Activated T-cell treated with anti-CD3 and anti-CD28 coated beads for 48 hours (primary cell): ENCODE results near the gene RAD51B.

Experiments used
- DNase-seq: peaks from one replicate; pipeline ENCODE4 v3.0.0-alpha.2; 2020; ENCODE audit warnings: low read depth

RAD51B gene

DNA sequence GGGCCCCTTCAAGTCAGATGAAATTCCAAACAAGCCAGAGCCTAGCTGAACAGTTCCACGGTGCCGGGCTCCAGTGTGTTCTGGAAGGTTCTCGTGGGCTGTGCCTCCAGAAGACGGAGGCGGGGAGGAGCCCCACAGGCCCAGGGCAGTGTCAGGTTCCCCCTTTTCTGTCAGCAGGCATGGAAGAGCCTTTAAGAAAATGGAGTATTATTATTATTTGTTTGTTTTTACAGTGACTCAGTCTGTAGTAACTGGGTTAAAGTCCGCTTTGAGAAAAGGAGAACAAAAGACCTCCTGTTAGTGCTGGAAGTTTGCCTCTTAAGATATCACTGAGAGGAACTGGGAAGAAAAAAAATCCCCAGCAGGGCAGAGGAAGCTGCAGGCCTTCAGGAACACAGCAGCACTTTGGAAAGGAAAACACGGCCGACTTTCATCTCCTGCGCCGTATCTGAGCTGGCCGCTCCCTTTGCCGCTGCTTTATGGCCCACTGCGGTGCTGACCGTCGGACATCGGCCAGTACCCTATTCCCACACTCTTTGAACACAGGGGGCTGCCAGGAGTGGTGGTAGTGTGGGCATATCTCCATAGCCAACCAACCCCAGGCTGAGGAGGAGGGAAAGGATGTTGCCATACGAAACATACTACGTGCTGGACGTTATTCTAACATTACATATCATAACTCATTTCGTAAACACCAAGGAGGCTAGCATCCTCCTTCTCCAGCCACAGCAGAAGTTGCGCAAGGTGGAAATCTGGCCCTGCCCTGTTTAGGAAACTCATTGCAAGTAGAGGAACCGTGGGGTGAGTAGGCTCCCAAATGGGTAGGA, 779.3 kb downstream of the RAD51B start:
- no peak for DNase-seq

DNA sequence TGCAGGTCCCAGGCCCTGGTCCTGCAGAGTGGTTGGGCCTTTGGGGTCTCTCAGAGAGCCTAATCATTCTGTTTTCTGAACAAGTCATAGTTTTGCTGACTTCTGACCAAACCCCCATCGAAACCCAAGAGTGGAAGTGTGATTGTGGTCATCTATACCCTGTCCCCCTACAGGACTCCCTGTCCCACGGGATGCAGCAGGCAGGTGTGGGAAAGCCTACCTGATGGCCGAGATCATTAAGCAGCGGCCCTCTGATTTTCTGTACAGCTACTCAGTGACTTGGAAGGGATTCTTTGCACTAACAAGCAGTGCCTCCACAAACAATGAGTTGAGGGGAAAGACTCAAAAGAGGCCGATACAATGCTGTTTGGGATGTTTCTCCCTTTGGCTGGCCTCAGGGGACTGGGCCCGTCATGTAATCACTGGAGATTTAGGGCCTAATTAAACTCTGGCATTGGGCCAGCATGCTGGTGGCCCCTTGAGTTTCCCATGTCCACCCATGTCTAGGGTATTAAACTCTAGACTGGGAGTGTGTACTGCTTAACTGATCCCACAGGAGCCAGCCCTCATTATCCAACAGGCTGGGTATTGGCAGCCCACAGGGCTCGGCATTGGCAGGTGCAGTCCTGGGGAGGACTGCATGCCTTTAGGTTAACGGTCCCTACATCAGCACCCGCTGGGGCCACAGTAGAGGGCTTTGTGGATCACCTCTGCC, 780.5 kb downstream of the RAD51B start:
- DNase-seq = no peak

DNA sequence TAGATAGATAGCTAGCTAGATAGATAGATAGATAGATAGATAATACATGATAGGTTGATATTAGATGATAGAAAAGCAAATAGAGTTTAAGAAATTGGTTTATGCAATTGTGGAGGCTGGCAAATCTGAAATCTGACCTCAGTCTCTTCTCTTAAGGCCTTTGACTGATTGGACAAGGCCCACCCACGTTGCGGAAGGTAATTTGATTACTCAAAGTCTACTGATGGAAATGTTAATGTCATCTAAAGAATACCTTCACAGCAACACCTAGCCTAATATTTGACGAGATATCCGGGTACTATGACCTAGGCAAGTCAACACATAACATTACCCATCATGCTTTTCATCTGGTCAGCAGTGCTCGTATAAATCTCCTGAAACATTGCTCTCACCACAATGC, 782.9 kb downstream of the RAD51B start:
- DNase-seq = no peak

DNA sequence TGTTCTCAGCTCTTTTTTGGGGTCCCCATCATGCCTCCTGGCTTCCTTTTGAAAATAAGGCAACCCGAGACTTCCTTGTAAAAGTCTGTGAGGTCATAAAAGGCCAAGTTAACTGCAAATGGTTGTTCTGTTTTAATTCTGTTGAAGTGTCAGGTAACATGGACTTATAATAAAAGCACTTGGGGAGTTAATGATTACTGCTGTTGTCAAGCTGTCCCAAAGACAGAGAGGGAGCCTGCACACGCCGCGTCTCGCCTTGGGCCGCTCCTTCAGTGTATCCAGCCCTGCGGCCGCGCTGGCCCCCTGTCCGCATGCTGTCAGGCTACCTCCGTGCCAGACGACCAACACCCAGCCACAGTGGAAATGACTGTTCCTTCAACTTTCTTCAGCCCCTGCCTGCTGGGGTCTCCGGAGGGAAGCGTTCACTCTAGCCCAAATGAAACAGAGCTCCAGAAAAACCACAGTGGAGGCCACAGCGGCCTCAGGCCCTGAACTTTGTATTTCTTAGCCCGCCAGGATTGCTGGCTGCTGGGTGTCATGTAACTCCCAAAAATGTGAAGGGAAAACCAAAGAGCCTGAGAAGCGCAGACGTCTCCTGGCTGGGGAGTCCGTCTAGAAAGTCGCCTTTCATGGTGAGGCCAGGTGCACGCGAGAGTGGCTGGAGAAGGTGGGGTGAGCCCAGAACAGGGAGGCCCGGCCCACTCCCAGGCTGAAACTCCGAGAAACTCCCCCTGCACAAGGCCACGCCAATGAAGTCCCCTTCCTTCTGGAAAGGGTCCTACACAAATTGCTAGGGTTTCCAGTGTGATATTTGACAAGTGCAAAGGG, 784.2 kb downstream of the RAD51B start:
- DNase-seq = no peak

DNA sequence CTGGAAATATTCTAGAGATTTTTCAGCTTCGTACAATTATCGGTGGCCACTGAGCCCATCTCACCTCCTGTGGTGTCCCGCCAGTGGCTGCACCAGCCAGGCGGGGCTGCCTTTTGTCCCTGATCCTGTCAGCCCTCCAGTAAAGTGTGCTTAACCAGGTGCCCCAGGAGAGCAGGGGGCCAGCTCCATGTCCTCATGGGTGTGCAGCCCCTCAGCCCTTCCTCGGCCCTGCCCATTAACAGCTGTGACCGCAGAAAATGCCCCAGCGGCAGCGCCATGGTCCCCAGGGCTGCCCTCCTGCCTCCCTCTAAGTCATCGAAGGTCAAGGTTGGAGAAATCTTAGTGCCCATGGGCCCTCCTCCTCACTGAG, 784.8 kb downstream of the RAD51B start:
- DNase-seq = no peak

DNA sequence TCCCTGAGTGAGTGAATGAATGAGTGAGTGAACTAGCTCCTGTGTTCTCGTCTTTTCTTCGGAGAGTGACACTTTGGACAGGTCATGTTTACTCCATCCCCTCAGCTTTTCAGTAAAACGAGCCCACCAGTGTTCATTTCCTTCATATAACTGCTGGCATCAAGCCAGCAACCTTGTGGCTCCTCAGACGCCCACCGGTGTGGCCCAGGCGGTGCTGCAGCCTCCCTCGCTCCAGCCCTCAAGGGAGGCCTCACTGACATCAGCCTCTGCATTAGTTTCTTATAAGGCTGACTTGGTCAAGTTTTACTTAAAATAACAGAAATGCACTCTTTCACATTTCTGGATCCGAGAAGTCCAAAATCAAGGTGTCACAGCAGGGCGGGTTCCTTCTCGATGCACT, 785.2 kb downstream of the RAD51B start:
- no peak for DNase-seq

DNA sequence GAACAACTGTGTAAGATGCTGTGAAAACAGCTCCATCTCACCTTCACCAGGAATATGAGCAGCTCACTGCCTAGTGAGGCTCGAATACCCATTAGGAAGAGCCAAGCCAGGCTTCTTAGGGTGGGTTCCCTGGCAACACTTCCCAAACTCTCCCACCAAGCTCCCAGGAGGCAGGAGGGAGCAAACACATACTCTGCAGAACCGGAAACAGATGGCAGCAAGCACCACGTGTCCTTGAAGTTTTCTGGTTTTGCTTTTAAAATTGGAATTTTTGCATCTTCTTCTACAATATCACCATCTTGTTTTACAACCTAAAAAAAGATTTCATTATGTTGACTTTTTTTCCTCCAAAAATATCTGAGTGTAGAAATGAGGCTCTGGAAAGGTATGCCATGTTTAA, 786.6 kb downstream of the RAD51B start:
- no peak for DNase-seq

DNA sequence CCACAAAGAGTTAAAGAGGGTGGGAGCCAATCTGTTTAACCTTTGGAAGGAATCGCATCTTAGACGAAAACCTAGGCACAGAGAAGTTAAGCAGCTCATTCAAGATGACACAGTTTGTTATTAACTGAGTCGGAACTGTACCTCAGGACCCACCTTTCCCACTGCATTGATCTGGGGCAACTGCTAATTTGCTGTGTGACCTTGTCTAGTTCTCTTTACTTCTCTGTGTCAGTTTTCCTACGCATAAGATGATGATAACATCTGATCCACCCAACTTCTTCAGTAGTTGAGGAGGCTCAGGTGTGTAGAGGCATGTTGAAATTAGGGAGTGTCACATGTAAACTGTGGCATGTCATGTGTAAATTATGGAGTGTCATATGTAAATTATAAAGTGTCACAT, 787.1 kb downstream of the RAD51B start:
- DNase-seq = no peak

DNA sequence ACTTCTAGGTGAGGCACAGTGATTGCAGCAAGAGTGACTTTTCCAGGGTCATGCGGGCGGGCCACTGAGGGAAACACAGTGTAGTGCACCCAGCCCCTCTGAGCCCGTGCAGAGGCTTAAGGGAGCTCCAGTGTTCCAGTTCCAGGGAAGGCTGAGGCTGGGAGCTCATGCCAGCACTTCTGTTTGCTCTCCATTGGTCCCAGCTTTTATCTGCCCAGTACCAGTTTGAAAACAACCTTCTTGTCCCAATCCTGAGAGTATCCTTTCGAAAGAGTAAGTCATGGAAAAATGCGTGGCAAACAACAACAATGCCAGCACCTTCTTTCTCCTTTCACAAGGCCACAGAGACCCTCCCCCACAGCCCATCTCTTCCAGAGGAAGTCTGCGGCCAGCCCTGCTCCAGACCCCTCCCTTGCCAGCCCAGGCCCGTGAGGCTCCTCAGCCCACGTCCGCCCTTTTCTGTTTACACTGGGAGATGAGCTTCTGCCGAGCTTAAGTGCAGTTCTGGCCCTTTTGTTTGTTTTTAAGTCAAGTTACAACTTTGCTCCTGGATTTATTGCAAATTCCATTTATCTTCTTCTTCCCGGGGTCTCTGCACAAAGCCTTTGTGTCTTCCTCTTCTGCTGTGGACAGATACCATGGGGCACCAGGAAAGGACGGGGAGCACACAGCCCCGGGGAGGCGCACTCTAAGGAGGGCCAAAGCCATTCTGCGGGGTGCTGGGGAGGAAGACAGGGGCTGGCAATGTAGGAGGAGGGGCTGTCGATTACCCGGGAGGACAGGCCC, 787.7 kb downstream of the RAD51B start:
- no peak for DNase-seq

DNA sequence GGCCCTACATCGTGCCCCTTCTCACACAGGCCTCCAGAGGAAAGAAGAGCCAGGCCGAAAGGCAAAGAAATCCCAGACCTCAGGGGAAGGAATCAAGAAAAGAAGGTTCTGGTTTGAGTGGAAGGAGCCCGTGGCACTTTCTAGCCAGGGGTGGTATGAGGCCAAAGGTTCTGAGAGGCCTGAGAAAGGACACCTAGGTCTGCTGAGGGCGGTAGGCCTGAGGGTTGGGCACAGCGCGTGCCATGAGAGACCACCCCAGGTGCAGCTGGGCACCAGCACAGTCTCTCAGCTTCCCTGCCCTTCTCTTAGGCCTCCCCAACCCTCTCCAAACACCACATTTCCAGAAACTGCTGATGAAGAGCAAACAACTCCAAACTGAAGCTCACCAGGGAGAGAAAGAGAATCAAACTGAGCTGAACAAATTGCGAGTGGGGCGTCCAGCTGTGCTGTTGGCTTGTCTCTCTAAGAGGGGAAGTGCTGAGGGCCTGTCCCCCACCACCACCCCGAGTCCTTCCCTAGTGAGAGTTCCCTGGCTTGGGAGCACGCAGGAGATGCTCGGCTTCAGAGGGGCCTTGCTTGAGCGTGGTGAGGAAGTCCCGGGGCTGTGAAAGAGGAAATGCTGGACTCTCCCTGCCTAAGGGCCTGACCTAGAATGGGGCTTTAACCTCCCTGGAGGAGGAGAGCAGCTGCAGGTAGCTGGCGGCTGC, 788.4 kb downstream of the RAD51B start:
- DNase-seq = no peak

DNA sequence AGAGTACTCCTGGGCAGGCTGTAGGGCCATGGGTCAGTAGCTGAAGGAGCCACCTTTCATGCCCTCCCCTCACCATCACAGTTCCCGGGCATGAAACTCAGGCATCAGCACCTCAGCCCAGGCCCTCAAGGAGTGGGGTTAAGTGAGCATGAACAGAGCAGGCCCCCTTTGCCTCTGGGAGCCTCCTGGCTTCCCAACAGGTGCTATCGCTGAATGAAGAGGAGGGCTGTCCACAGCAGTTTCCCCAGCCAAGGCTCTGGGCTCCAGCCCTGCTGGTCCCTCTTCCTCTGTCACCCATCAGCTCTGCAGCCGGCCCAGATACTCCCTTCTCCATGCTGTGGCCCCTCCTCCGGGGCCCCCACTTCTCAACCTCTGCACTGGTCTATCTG, 789.0 kb downstream of the RAD51B start:
- DNase-seq = no peak

DNA sequence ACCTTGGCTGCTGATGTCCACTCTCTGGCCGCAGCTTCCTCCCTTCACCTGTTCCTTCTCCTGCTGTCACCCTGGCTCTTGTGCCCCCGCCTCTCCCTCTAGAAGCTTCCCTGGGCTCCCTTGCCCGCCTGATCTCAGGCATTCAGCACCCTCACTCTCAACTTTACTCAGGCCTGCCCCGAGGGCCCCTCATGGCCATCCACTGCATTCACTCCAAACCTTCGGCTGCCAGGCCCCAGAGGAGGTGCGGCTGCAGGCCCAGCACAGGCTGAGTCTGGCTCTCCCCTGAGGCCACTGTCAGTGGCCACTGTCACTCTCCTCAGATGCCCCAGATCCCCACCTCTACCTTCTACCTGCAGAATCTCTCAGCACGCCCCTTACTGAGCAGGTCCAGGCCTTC, 789.4 kb downstream of the RAD51B start:
- no peak for DNase-seq

DNA sequence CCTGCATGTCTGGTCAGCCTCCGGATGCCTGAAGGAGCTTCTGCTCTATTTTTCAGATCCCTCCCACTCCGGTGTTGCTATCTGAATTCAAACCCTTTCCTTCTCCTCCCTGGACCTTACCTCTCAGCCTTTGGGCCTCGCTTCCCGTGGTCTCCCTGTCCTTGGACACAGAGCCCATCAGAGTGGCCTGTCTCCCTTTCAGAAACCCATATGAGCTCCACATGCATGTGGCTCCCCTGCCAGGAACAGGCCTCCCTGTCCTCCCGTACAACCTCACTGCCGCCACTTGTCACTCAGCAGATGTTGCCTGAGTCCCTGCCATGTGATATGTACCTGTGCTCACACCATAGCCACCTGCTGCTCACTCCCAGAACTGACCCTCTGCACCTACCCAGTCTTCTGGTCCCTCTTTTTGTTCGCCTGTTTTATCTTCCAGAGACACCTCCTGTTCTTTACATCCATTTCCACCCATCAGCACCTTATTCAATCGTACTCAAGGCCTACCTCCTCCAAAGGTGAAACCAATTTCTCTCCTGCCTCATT, 790.7 kb downstream of the RAD51B start:
- DNase-seq = no peak

DNA sequence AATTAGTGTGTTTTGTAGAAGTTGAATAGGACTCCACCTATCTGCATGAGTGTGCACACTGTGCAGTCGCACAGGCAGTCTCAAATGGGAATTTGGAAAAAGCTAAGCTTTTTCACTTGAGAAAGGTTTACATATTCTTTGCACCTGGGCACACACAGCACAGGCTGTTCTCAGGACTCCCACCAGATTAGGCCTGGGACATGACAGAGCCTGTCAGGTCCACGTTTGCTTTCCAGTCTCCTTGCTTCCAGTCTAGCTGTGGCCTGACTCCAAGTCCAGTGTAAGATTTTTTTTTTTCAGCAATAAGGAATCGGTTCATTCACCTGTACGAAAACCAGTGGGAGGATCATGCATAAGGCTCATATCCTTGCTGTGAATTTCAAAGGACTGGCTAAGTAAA, 792.0 kb downstream of the RAD51B start:
- no peak for DNase-seq

DNA sequence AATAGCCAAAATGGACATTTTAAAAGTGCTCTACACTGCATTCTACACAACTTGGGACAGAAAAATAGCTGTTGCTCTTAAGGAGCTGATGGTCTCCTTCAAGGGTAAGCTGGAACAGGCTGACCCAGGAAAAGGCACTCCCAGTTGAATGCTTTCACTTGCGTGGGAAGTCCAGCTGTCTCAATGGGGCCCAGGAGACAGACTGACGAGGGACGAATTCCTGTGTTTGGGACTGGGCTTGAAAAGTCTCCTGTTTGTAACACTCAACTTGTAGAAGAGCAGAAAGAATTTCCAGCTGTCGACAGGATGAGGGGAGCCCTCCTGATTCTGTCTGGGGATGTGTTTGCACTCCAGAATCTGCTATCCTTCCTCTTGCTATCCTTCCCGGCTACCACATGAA, 792.5 kb downstream of the RAD51B start:
- no peak for DNase-seq

DNA sequence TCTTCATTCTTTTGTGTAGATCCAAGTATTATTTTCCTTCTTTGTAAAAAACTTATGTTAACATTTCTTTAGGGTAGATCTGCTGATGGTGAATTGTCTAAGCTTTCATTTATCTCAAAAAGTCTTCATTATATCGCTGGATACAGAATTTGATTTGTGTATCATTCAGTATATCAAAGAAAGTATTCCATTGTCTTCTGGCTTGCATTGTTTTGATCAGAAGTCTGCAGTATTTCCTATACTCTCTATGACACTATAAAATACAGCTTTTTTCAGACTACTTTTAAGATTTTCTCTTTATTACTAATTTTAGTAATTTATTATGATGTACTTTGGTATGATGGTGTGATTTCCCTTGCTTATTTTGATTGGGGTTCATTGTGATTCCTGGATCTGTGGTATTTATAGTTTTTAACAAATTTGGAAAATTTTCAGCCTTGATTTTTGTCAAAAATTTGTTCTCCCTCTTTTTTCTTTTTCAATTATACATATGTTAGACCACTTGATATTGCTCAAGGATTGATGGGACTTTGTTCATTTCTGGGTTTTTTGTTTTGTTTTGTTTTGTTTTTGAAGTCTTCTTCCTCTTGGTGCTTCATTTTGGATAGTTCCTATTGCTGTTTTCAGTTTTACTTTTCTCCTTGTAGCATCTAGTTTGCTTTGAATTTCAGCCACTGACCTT, 796.8 kb downstream of the RAD51B start:
- no peak for DNase-seq

DNA sequence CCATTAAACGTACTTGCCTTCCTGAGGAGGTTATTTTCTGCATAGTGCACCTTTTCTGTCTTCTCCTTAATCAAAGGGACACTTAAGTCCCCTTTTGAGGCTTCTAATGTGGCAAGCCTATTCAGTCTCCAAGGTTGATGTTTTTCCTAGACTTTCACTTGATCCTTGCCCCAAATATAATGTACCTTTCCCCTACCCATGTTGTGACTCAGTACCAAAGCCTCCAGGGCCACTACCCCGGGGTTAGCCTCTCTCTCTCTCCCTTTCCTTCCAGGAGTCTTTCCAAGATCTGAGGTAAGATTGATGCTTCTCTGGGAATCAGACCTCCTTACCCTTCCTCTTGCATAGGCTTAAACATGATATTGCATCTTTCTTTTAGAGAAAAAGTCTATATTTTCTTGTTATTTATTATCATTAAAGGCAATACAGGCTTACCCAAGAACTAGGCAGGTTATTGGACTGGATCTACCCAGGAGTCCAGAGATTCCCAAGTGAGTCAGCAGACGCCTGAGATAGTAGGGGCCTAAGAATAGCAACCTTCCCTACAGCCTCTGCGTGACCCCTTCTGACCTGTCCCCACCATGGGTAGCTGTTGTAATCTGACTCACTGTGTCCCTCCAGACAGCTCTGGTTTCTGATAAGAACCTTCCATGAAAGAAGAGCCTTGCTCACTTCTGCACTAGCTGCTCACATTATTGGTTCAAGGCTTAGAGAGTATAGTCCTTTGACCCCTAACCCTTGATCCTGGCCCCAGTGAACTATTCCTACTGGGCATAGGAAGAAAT, 800.4 kb downstream of the RAD51B start:
- no peak for DNase-seq

DNA sequence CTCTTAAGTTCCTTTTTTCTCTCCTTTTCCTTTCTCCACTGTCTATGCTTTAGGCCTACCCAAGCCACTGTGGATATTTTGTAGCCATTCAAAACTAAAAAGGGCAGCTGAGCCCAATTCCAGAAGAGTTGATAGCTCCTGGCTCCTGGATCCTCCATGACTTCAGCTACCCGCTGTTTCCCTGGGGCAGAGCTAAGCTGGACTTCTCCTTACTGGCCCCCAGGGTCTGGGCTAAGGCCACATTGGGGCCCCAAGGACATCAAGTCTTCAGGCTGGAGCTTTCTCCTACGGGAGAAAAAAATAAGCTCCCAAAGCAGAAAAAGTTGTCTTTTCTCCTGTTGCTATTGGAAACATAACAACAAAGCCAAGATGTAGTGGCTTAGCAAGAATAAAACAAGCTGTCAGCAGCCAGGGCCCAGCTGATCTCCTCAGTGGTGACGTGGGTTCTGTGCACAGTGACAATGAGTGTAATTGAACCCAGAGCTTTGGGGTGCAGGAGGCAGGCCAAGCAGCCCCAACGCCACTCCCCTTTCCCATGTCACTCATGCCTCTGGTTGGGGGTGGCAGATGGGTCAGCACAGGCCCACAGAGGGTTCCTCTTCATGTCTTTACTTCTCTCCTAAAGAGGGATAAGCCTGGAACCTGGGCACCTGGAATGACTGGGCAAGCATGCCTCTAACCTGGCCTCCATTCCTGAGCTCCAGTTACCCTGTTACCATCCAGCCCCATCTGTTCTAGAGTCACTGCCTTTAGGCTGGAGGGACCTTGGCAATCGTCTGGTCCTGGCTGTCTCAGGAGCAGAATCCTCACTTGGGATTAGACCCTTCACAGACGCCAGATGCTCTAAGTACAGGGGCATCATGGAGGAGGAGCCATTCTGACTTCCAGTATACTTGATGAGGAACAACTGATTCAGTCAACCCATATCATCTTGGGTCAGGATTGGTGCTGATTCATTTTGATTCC, 802.1 kb downstream of the RAD51B start:
- no peak for DNase-seq

DNA sequence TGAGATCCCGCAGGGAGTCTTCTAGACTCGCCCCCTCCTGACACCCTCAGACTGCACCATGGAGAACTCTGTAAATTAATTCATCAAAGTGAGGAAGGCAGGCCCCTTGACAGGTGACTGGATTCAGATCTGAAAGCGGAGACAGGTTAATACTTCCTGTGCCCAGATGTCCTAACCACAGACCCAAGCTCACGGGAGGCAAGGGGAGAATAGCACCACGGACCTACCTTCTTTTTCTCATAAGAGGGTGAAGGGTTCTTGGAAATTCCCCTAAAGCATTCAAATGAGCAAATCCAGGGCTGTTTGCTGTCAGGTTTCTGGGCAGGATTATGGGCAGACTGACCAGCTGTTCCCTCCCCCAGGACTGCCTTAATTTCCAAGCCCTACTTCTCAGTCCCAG, 803.3 kb downstream of the RAD51B start:
- no peak for DNase-seq
